DLD1 (cell line): ENCODE results near the gene RNGTT.
"Not testable (repeated sequence)": the region's sequence is repeated elsewhere in the genome, so short reads cannot be mapped to it uniquely, and the experiment has no call there.

Experiments
- in situ Hi-C: cut with HindIII; loops from 2 replicates; pipeline ENCODE4 v1.10.0; 2017; ENCODE audit warnings: low sequenced_read_pairs

Gene RNGTT

GRCh38 chr6:88741939-88742338, 221.5 kb downstream of the RNGTT start:
- in situ Hi-C loops, result no loop called here

DNA sequence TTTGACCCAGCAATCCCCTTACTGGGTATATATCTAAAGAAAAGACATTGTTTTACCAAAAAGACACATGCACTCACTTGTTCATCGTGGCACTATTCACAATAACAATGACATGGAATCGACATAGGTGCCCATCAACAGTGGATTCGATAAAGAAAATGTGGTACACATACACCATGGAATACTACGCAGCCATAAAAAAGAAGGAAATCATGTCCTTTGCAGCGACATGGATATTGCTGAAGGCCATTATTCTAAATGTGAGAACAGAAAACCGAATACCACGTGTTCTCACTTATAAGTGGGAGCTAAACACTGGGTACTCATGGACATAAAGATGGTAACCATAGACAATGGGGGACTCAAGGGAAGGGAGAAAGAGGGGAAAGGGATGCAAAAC, 222.3 kb downstream of the RNGTT start:
- in situ Hi-C loops, result no loop called here

DNA sequence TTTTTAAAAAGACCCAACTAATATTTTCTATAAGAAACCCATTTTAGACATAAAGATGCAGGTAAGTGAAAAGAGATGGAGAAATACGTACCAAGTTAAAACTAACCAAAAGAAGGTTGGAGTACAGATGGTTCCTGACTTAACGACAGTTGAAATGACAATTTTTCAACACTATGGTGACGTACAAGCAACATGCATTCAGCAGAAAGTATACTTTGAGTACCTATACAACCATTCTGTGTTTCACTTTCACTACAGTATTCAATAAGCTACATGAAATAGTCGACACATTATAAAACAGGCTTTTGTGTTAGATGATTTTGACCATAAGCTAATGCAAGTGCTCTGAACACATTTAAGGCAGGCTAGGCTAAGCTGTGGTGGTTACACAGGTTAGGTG, 228.9 kb downstream of the RNGTT start:
- in situ Hi-C loops, result no loop called here

- in situ Hi-C loops, result no loop called here
These were observed 232.8 kb downstream of the RNGTT start for GRCh38 chr6:88730611-88731011.

DNA sequence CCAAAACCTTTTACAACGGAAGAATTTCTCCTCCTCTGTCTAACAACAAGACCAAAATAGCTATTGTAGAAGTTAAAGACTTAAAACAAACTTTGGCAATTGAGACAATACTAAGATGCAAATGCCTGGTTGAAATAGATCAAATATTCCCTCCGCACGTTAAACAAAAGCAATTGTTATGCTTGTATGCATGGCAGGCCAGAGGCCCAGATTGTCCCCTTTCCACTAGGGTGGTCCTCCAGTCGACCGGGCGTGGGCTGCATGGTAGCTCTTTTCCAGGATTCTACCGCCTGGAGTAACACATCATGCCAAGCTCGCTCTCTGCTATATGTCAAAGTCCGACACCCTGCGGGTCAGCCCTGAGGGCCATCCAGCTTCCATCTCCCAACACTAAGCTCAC, 234.7 kb downstream of the RNGTT start:
- in situ Hi-C loops, result no loop called here

GRCh38 chr6:88726409-88726808, 237.0 kb downstream of the RNGTT start:
- in situ Hi-C loops, result not testable (repeated sequence)

DNA sequence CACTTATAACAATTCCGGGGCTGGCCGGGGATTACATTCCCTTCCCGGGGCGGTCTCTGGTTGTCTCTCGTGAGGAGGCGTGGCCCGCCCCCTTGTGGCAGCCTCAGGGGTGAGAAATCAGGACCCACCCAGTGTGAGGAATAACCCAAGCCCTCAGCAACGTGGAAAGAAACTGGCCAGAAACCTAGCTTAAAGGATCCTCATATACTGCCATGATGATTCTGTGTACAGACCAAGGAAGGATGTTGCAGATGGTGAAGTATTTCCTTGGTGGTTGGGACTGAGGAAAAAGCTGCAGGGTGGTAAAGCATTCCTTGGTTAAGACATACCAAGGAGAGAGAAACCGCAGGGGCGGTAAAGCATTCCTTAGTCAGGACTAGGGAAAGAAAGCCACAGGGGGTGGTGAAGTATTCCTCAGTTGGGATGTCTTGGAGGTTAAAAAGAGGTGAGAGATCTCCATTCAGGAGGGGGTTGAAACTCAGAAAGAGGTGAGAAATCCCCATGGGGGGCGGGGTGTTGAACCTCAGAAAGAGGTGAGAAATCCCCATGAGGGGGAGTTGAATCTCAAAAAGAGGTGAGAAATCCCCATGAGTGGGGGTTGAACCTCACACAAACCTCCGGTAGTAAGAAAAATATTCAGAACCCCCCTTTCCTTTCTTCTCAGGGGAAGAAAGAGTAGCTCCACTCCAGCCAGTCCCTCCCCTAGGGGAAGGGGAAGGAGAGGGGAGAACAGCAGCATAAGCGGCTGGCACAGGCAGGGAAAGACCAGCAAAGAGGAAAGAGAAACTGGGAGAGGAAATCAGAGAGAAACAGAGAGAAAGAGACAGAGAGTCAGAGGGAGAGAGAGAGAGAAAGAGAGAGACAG, 238.1 kb downstream of the RNGTT start:
- in situ Hi-C loops, result no loop called here

DNA sequence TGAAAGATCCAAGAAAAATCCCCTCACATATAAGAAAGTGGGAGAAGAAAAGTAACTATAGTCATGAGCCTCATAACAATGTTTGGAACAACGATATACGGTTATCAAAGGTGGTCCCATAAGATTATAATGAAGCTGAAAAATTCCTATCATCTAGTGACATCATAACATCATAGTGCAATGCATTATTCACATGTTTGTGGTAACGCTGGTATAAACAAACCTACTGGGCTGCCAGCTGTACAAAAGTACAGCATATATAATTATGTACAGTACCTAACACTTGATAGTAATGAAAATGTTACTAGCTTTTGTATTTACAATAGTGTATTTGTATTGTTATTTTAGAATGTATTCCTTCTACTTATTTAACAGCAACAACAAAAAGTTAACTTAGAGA, 240.7 kb downstream of the RNGTT start:
- in situ Hi-C loops, result no loop called here

DNA sequence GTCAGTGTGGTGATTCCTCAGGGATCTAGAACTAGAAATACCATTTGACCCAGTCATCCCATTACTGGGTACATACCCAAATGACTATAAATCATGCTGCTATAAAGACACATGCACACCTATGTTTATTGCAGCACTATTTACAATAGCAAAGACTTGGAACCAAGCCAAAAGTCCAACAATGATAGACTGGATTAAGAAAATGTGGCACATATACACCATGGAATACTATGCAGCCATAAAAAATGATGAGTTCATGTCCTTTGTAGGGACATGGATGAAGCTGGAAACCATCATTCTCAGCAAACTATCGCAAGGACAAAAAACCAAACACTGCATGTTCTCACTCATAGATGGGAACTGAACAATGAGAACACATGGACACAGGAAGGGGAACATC, 247.0 kb downstream of the RNGTT start:
- in situ Hi-C loops, result not testable (repeated sequence)

GRCh38 chr6:88712243-88712936, 251.0 kb downstream of the RNGTT start:
- in situ Hi-C loops, result no loop called here

DNA sequence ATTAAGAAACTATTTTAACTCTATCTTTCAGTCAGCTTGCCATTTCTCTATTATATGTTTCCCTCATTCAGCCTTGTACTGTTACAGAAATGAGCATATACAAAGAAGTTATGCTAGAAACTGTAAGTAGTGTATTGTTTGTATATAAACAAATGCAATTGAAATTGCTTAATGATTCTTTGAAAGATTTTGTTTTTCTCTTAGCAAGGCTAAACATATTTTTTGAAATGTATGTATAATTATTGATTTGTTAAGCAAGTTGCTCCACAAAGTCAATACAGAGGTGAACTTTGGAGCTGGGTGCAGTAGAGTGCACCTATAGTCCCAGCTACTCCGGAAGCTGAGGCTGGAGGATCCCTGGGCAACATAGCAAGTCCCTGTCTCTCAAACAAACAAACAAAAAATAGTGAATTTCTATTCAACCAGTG, 253.6 kb downstream of the RNGTT start:
- in situ Hi-C loops, result no loop called here

DNA sequence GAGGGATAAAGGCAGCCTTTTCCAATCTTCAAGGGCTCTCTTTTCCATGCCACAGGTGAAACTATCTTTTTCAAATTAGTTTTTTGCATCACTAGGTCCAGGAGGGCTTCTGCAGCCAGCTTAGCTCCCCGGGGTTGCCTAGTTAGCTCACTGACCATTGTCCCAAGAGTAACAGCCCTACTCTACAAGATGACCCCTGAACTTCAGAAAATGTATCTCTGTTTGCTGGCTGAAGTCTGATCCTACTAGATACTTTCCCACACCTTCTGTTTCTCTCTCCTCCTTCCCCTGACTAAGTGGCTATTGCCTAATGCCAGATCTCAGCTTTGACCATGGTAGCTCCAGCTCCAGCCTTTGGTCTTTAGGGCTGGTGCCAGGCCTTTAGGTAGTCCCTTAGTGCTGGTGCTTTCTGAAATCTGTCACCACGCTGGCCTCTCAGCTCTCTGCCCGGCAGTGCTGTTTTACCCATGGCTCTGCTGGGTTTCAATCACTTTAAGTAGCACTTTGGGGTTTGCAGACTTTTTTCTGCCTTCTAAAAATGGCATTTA, 255.1 kb downstream of the RNGTT start:
- in situ Hi-C loops, result no loop called here

- in situ Hi-C loops, result no loop called here
These were observed 257.8 kb downstream of the RNGTT start for GRCh38 chr6:88705601-88706000.

DNA sequence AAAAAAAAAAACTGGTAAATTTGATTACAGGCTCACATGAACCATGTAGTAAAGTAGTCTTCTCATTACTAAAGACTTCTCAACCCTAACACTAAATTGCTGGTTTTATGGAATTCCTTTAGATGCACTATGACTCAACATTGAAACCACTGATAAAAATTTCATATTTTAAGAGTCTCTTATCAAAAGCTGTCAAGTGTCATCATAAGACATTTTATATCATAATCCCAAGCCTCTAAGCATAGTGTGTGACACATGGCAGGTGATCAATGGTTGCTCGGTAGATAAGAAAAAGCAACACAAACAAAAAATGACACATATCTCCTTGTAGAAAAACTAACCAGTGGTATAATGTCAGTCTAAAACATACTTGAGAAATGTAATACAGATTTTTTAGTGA, 258.4 kb downstream of the RNGTT start:
- in situ Hi-C loops, result no loop called here

- in situ Hi-C loops, result no loop called here
These were observed 260.4 kb downstream of the RNGTT start for GRCh38 chr6:88702956-88703556.

DNA sequence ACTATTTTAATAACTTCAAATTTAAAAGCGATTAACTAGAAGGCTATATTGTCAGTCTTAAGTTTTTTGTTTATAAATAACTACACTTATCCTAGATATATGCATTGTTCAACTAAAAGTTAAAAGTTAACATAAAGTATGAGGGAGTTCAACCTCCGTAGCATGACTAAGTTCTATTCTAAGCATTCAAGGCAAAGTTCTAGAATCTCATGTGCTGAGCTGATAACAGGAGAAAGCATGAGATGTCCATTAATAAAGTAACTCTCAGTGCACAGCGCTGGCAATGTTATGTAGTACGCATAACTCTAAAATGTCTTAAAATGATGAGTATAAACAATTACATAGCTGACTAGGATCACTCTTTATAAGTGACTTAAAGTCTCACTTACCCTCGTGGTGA, 264.8 kb downstream of the RNGTT start:
- in situ Hi-C loops, result no loop called here

DNA sequence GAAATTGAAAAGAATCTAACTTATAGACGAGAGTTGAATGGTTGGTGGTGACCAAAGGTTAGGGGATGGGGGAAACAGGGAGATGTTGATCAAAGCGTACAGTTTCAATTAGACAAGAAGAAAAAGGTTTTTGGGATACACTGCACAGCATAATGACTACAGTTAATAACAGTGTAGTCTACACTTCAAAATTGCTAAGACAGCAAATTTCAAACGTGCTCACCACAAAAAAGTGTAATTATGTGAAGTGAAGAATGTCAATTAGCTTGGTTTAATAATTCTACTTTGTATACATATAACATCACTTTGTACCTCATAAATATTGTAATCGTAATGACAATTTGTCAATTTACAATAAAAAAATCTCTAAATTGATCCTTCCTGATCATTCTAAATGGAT, 267.5 kb downstream of the RNGTT start:
- in situ Hi-C loops, result no loop called here

- in situ Hi-C loops, result no loop called here
These were observed 279.7 kb downstream of the RNGTT start for GRCh38 chr6:88683734-88684133.

GRCh38 chr6:88680654-88681053, 282.8 kb downstream of the RNGTT start:
- in situ Hi-C loops, result no loop called here

GRCh38 chr6:88679841-88680240, 283.6 kb downstream of the RNGTT start:
- in situ Hi-C loops, result no loop called here

GRCh38 chr6:88677356-88677755, 286.1 kb downstream of the RNGTT start:
- in situ Hi-C loops, result no loop called here

- in situ Hi-C loops, result no loop called here
These were observed 291.8 kb downstream of the RNGTT start for GRCh38 chr6:88671624-88672023.
